OCI-LY1 (cell line): ENCODE data around the gene PDS5A.

Experiments
- H2AFZ ChIP-seq: fragments of 200-600 bp; sonication (generic), shearing (Covaris generic); 2 replicates; pipeline ENCODE4 v1.6.0; 2014; ENCODE audit warnings: antibody characterized with exemption, mild to moderate bottlenecking, low read length
- H3F3A ChIP-seq: fragments of 200-600 bp; sonication (generic), shearing (Covaris generic); 2 replicates; pipeline ENCODE4 v1.6.0; 2014; ENCODE audit warnings: mild to moderate bottlenecking, antibody characterized with exemption, low read length, moderate library complexity; ENCODE audit not compliant: insufficient read depth
- H3K27ac ChIP-seq: fragments of 200-600 bp; sonication (generic); 2 replicates; pipeline ENCODE4 v1.5.1; 2014; ENCODE audit warnings: low read length, mixed run types, mild to moderate bottlenecking, low read depth; ENCODE audit not compliant: poor library complexity, severe bottlenecking
- H3K27me3 ChIP-seq: fragments of 200-600 bp; sonication (generic); 2 replicates; pipeline ENCODE4 v1.6.0; 2014; ENCODE audit warnings: antibody characterized with exemption, mild to moderate bottlenecking, low read length, moderate library complexity; ENCODE audit not compliant: insufficient read depth
- H3K36me3 ChIP-seq: fragments of 200-600 bp; sonication (generic); 2 replicates; pipeline ENCODE4 v1.6.1; 2014; ENCODE audit warnings: mild to moderate bottlenecking, antibody characterized with exemption, low read length, moderate library complexity, mixed read lengths; ENCODE audit not compliant: insufficient read depth
- H3K4me1 ChIP-seq: fragments of 200-600 bp; sonication (generic); 2 replicates; pipeline ENCODE4 v1.5.1; 2014; ENCODE audit warnings: mild to moderate bottlenecking, low read length, moderate library complexity; ENCODE audit not compliant: insufficient read depth, severe bottlenecking
- H3K4me2 ChIP-seq: fragments of 200-600 bp; sonication (generic), shearing (Covaris generic); 2 replicates; pipeline ENCODE4 v1.6.1; 2014; ENCODE audit warnings: low read length
- H3K4me3 ChIP-seq: fragments of 200-600 bp; sonication (generic); 2 replicates; pipeline ENCODE4 v1.5.1; 2014; ENCODE audit warnings: low read length, low read depth, mild to moderate bottlenecking, mixed read lengths; ENCODE audit not compliant: poor library complexity, severe bottlenecking
- H3K79me2 ChIP-seq: fragments of 200-600 bp; shearing (Covaris generic); 2 replicates; pipeline ENCODE4 v1.6.1; 2016; ENCODE audit warnings: mixed run types, low read length, mixed read lengths; ENCODE audit not compliant: insufficient read depth
- H3K9ac ChIP-seq: fragments of 200-600 bp; sonication (generic), shearing (Covaris generic); 2 replicates; pipeline ENCODE4 v1.6.1; 2014; ENCODE audit warnings: mild to moderate bottlenecking, low read length, mixed read lengths
- H3K9me2 ChIP-seq: fragments of 200-600 bp; sonication (generic), shearing (Covaris generic); 2 replicates; pipeline ENCODE4 v1.6.1; 2014; ENCODE audit warnings: low read depth, mild to moderate bottlenecking, low read length, mixed read lengths
- H3K9me3 ChIP-seq: fragments of 200-600 bp; shearing (Covaris generic); 2 replicates; pipeline ENCODE4 v1.6.1; 2014; ENCODE audit warnings: low read length, mixed read lengths
- H4K20me1 ChIP-seq: fragments of 200-600 bp; sonication (generic), shearing (Covaris generic); 2 replicates; pipeline ENCODE4 v1.6.0; 2016; ENCODE audit warnings: mild to moderate bottlenecking, low read length; ENCODE audit not compliant: insufficient read depth
- EZH2 ChIP-seq: fragments of 200-600 bp; sonication (generic), shearing (Covaris generic); IDR thresholded peaks from 2 replicates; pipeline ENCODE4 v1.8.0; 2017; ENCODE audit warnings: borderline replicate concordance, mixed run types, mild to moderate bottlenecking, antibody characterized with exemption, low read length, moderate library complexity, mixed read lengths
- TF ChIP-seq, protein P1 (sequence below): fragments of 200-600 bp; sonication (generic), shearing (Covaris generic); IDR thresholded peaks from 2 replicates; pipeline ENCODE4 v1.5.1; 2017; ENCODE audit warnings: mild to moderate bottlenecking, antibody characterized with exemption, low read length, moderate library complexity, mixed read lengths

Gene PDS5A

DNA sequence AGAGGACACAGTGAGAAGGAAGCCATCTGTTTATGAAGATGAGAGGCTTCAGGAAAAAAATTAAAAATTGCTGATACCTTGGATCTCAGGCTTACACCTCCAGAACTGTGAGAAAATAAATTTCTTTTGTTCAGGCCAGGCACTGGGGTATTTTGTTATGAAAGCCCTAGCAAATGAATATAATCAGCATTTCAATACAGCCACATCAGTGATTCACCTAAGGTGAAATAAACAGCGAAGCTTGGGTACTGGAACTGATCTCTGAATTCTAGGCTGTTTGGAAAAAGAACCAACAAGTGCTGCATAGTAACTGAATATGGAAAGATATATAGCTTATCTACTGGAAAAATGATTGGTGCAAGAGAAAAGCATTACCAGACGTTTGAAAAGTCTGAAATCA is 88.5 kb downstream of the PDS5A start:
- no peak overlapping the region for H3K27ac ChIP-seq
- H3K4me3 ChIP-seq, result no peak overlapping the region
- H4K20me1 ChIP-seq, result no peaks in the 10 kb centered on the region

GRCh38 chr4:39888541-39888940 is 89.2 kb downstream of the PDS5A start:
- Histone ChIP-seq H3K36me3 (peaks cover 87% of the 10 kb centered on the region), H3K4me3 (no peak overlapping the region), H3K9me2 (no peaks in the 10 kb centered on the region), H3K4me1 (no peaks in the 10 kb centered on the region), H3F3A (no peaks in the 10 kb centered on the region), H2AFZ (no peak overlapping the region), H4K20me1 (no peaks in the 10 kb centered on the region), H3K27me3 (no peaks in the 10 kb centered on the region), H3K9me3 (no peaks in the 10 kb centered on the region), H3K79me2 (no peaks in the 10 kb centered on the region), H3K27ac (no peak overlapping the region), H3K9ac (no peak overlapping the region), H3K4me2 (no peak overlapping the region)
- no peak for TF ChIP-seq EZH2
- TF ChIP-seq, protein P1, sequence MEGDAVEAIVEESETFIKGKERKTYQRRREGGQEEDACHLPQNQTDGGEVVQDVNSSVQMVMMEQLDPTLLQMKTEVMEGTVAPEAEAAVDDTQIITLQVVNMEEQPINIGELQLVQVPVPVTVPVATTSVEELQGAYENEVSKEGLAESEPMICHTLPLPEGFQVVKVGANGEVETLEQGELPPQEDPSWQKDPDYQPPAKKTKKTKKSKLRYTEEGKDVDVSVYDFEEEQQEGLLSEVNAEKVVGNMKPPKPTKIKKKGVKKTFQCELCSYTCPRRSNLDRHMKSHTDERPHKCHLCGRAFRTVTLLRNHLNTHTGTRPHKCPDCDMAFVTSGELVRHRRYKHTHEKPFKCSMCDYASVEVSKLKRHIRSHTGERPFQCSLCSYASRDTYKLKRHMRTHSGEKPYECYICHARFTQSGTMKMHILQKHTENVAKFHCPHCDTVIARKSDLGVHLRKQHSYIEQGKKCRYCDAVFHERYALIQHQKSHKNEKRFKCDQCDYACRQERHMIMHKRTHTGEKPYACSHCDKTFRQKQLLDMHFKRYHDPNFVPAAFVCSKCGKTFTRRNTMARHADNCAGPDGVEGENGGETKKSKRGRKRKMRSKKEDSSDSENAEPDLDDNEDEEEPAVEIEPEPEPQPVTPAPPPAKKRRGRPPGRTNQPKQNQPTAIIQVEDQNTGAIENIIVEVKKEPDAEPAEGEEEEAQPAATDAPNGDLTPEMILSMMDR, result no peak

More for the DNA sequence above, 88.5 kb downstream of the PDS5A start:
- Histone ChIP-seq H3K79me2 (no peaks in the 10 kb centered on the region), H3K9ac (no peak overlapping the region), H3K36me3 (peaks cover 86% of the 10 kb centered on the region), H3F3A (no peaks in the 10 kb centered on the region), H3K4me2 (no peak overlapping the region), H3K27me3 (no peaks in the 10 kb centered on the region), H3K4me1 (no peaks in the 10 kb centered on the region), H3K9me3 (no peaks in the 10 kb centered on the region), H2AFZ (no peak overlapping the region), H3K9me2 (no peaks in the 10 kb centered on the region)
- TF ChIP-seq, protein P1, result no peak
- TF ChIP-seq EZH2, result no peak

GRCh38 chr4:39883646-39884045 is 94.1 kb downstream of the PDS5A start:
- H4K20me1 ChIP-seq, result no peaks in the 10 kb centered on the region
- no peak overlapping the region for H3K4me3 ChIP-seq
- no peak overlapping the region for H3K27ac ChIP-seq
- no peaks in the 10 kb centered on the region for H3K9me2 ChIP-seq
- H3K79me2 ChIP-seq, result no peaks in the 10 kb centered on the region
- no peak overlapping the region for H3K4me2 ChIP-seq
- no peaks in the 10 kb centered on the region for H3K9me3 ChIP-seq
- no peak for TF ChIP-seq EZH2
- TF ChIP-seq, protein P1, result no peak
- H3K4me1 ChIP-seq, result no peaks in the 10 kb centered on the region
- H3K36me3 ChIP-seq, result peaks cover 78% of the 10 kb centered on the region
- no peaks in the 10 kb centered on the region for H3F3A ChIP-seq
- no peak overlapping the region for H3K9ac ChIP-seq
- H2AFZ ChIP-seq, result no peak overlapping the region
- H3K27me3 ChIP-seq, result no peaks in the 10 kb centered on the region
